Fibroblast of lung (primary cell): ENCODE results near the gene CDH1. TPM values are rescaled to one million over a fixed set of nuclear protein-coding genes. Genes with fewer than 3 reads are reported as not detected.
"Not testable (repeated sequence)": the region's sequence is repeated elsewhere in the genome, so short reads cannot be mapped to it uniquely, and the experiment has no call there.

Experiments used
- DNase-seq, 2 donors: peaks; one replicate each; pipeline versions ENCODE4 v3.0.0 to v3.0.0-alpha.2; 2010; ENCODE audit warnings: low read depth in 2 of 2
- H2AFZ ChIP-seq: 2 replicates; pipeline ENCODE4 v1.5.1; 2012; ENCODE audit warnings: low read length, control low read depth, inconsistent platforms
- H3K27ac ChIP-seq: 2 replicates; pipeline ENCODE4 v1.5.1; 2011; ENCODE audit warnings: low read length, control low read depth; ENCODE audit not compliant: insufficient read depth
- H3K27me3 ChIP-seq: 2 replicates; pipeline ENCODE4 v1.5.1; 2011; ENCODE audit warnings: mild to moderate bottlenecking, low read length; ENCODE audit not compliant: control insufficient read depth, insufficient read depth
- H3K36me3 ChIP-seq: 2 replicates; pipeline ENCODE4 v1.5.1; 2011; ENCODE audit warnings: low read length; ENCODE audit not compliant: control insufficient read depth, insufficient read depth
- H3K4me1 ChIP-seq: 2 replicates; pipeline ENCODE4 v1.5.1; 2011; ENCODE audit warnings: low read length; ENCODE audit not compliant: control insufficient read depth, insufficient read depth; ENCODE audit errors: extremely low read depth
- H3K4me2 ChIP-seq: 2 replicates; pipeline ENCODE4 v1.5.1; 2011; ENCODE audit warnings: low read length, control low read depth; ENCODE audit not compliant: insufficient read depth; ENCODE audit errors: extremely low read depth
- H3K4me3 ChIP-seq, 4 experiments: fragments of 200-600 bp in 1 of 4; sonication (generic) in 1 of 4; replicated peaks in 1 of 4; 2 replicates each; pipeline ENCODE4 v1.5.1; 2011 to 2016; ENCODE audit warnings: low read length in 4 of 4, low read depth in 3 of 4, mild to moderate bottlenecking in 3 of 4, control low read depth in 2 of 4, inconsistent platforms in 1 of 4, mixed read lengths in 1 of 4; ENCODE audit not compliant: insufficient read depth in 1 of 4; ENCODE audit errors: control extremely low read depth in 1 of 4
- H3K79me2 ChIP-seq: 2 replicates; pipeline ENCODE4 v1.5.1; 2012; ENCODE audit warnings: mild to moderate bottlenecking, low read length, inconsistent platforms; ENCODE audit not compliant: control insufficient read depth, insufficient read depth
- H3K9ac ChIP-seq: 2 replicates; pipeline ENCODE4 v1.5.1; 2011; ENCODE audit warnings: mild to moderate bottlenecking, low read length, control low read depth; ENCODE audit not compliant: insufficient read depth
- H3K9me3 ChIP-seq: 2 replicates; pipeline ENCODE4 v1.5.1; 2012; ENCODE audit warnings: low read depth, low read length; ENCODE audit not compliant: control insufficient read depth, insufficient read depth
- H4K20me1 ChIP-seq: 2 replicates; pipeline ENCODE4 v1.5.1; 2011; ENCODE audit warnings: low read length; ENCODE audit not compliant: control insufficient read depth, insufficient read depth; ENCODE audit errors: extremely low read depth
- EZH2 ChIP-seq: IDR thresholded peaks from 2 replicates; pipeline ENCODE4 v1.5.1; 2012; ENCODE audit warnings: low read length, control low read depth, mild to moderate bottlenecking; ENCODE audit errors: missing control alignments
- polyA plus RNA-seq, 2 donors: library from polyadenylated mRNA; depleted of rRNA in 1 of 2; stranded (reverse) in 1 of 2; unstranded in 1 of 2; fragments of >200 nt; gene quantifications; 2 replicates each; pipeline ENCODE4 v1.2.1, GENCODE V29; 2011 to 2012; ENCODE audit warnings: missing spikeins in 1 of 2
- total RNA-seq: library from RNA; depleted of rRNA; stranded (reverse); fragments of >200 nt; gene quantifications from 2 replicates; pipeline ENCODE4 v1.2.1, GENCODE V29; 2014
- TF ChIP-seq, protein P1 (sequence below), 2 donors: IDR thresholded peaks in 1 of 2; conservative IDR thresholded peaks in 1 of 2; 1 replicate in 1 of 2; 2 replicates in 1 of 2; pipeline ENCODE4 v1.5.1; 2011 to 2012; ENCODE audit warnings: low read length in 2 of 2, control low read depth in 1 of 2, inconsistent platforms in 1 of 2, low read depth in 1 of 2, mild to moderate bottlenecking in 1 of 2

The CDH1 gene
- total and polyA plus RNA-seq, 2 donors (not counting 1 experiment from before 2014, with no cell fraction given), result 0.02 TPM; not detected in 1

DNA sequence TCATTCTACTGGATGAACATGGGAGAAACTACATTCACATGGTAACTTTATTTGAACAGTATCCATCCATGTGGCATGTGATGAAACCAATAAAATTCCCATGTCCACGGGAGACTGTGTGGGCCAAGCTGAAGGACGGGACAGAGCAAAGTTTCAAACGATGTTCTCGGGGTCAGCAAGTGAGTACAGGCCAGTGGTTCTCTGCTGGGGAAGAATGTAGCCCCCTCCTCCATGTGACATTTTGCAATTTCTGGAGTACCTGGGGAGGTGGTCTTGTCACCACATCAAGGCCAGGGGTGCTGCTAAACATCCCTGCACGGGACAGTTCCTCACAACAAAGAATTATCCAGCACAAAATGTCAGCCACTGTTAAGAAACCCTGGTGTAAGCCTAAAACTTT, 98.9 kb downstream of the CDH1 start:
- H3K4me3 ChIP-seq, result no peak overlapping the region
- H3K9ac ChIP-seq, result no peak overlapping the region
- H3K36me3 ChIP-seq, result no peaks in the 10 kb centered on the region
- no peaks in the 10 kb centered on the region for H3K79me2 ChIP-seq
- H4K20me1 ChIP-seq, result no peaks in the 10 kb centered on the region
- H2AFZ ChIP-seq, result no peak overlapping the region
- TF ChIP-seq, protein P1, sequence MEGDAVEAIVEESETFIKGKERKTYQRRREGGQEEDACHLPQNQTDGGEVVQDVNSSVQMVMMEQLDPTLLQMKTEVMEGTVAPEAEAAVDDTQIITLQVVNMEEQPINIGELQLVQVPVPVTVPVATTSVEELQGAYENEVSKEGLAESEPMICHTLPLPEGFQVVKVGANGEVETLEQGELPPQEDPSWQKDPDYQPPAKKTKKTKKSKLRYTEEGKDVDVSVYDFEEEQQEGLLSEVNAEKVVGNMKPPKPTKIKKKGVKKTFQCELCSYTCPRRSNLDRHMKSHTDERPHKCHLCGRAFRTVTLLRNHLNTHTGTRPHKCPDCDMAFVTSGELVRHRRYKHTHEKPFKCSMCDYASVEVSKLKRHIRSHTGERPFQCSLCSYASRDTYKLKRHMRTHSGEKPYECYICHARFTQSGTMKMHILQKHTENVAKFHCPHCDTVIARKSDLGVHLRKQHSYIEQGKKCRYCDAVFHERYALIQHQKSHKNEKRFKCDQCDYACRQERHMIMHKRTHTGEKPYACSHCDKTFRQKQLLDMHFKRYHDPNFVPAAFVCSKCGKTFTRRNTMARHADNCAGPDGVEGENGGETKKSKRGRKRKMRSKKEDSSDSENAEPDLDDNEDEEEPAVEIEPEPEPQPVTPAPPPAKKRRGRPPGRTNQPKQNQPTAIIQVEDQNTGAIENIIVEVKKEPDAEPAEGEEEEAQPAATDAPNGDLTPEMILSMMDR (conservative IDR thresholded peaks at IDR 0.05 in 1 of 2, IDR thresholded peaks at IDR 0.05 in 1 of 2; ENCODE audit: low read depth in 1 of 2, low read length in 2 of 2), result no peak
- no peak for TF ChIP-seq EZH2
- H3K27ac ChIP-seq, result no peak overlapping the region
- H3K27me3 ChIP-seq, result no peaks in the 10 kb centered on the region
- no peaks in the 10 kb centered on the region for H3K4me1 ChIP-seq
- H3K9me3 ChIP-seq, result no peaks in the 10 kb centered on the region
- no peak overlapping the region for H3K4me2 ChIP-seq
- no peak for DNase-seq

DNA sequence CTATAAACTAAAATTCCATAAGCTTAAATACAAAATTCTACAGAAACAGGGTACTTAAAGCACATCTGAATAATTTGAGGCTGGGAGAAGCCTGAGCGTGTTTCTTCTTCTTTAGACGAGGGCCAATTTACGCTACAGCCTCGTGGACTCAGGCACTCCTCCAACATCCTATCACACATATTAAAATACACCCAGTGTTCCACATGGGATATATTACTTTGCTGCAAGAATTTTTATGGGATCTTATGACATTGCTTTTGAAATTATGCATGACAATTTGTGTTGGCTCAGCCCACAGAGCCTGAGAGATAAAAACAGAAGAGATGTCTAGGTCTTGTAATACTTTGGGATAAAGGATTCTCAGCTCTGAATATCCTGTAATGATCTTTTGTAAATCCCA, 102.7 kb downstream of the CDH1 start:
- no peak overlapping the region for H3K4me3 ChIP-seq
- no peaks in the 10 kb centered on the region for H4K20me1 ChIP-seq
- DNase-seq, result no peak
- no peaks in the 10 kb centered on the region for H3K27me3 ChIP-seq
- H3K79me2 ChIP-seq, result peaks cover 2% of the 10 kb centered on the region
- no peak overlapping the region for H2AFZ ChIP-seq
- H3K9me3 ChIP-seq, result no peaks in the 10 kb centered on the region
- H3K9ac ChIP-seq, result no peak overlapping the region
- TF ChIP-seq, protein P1 (conservative IDR thresholded peaks at IDR 0.05 in 1 of 2, IDR thresholded peaks at IDR 0.05 in 1 of 2; ENCODE audit: low read depth in 1 of 2, low read length in 2 of 2), result no peak
- H3K4me2 ChIP-seq, result no peak overlapping the region
- H3K27ac ChIP-seq, result no peak overlapping the region
- H3K4me1 ChIP-seq, result no peaks in the 10 kb centered on the region
- no peaks in the 10 kb centered on the region for H3K36me3 ChIP-seq

DNA sequence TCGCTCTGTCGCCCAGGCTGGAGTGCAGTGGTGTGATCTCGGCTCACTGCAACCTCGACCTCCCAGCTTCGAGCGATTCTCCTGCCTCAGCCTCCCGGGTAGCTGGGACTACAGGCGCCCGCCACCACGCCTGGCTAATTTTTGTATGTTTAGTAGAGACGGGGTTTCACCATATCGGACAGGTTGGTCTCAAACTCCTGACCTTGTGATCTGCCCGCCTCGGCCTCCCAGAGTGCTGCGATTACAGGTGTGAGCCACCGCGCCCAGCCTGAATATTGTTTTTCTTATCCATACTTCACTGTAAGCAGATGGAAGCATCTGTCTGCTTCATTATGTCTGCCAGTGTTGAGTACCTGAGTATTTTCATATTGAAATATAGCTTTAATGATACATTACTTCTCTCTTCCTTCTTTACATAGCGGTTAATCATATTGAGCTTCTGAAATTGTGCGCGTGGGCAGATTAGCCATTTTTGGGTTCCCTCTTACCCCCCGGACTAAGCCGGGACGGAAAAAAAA, 105.9 kb downstream of the CDH1 start:
- not testable (repeated sequence) for H3K36me3 ChIP-seq

More for the DNA sequence above, 105.9 kb downstream of the CDH1 start:
- H3K79me2 ChIP-seq, H3K4me1 ChIP-seq, H3K9ac ChIP-seq, H3K27ac ChIP-seq, H3K27me3 ChIP-seq, DNase-seq, H4K20me1 ChIP-seq, H3K9me3 ChIP-seq: not testable (repeated sequence)
- H3K4me2 ChIP-seq, result peak overlapping the region; percentile 95
- peak overlapping the region; percentile 91 for H2AFZ ChIP-seq
- peak overlapping the region; percentile 79 to 94 (median 88) for H3K4me3 ChIP-seq
